Keratinocyte (primary cell): ENCODE data around the gene ANKRD37. TPM values are rescaled to one million over a fixed set of nuclear protein-coding genes. Genes with fewer than 3 reads are reported as not detected.

ENCODE experiments used
- DNase-seq: peaks from one replicate; pipeline ENCODE4 v3.0.0-alpha.2; 2011; ENCODE audit warnings: low read depth, missing footprints, low spot score
- FAIRE-seq: peaks from 2 replicates; lab custom pipeline; 2011; peaks lifted over from hg19 to GRCh38; lab: Jason Lieb, UNC
- H2AFZ ChIP-seq: 2 replicates; pipeline ENCODE4 v1.6.0; 2012; ENCODE audit warnings: low read length, control low read depth, inconsistent platforms; ENCODE audit not compliant: control insufficient read depth
- H3K27ac ChIP-seq: 2 replicates; pipeline ENCODE4 v1.5.1; 2011; ENCODE audit warnings: low read length; ENCODE audit not compliant: control insufficient read depth, insufficient read depth
- H3K27me3 ChIP-seq: 3 replicates; pipeline ENCODE4 v1.6.0; 2011; ENCODE audit warnings: low read length; ENCODE audit not compliant: control insufficient read depth, insufficient read depth; ENCODE audit errors: extremely low read depth
- H3K36me3 ChIP-seq, 2 experiments: 2 replicates in 1 of 2; 3 replicates in 1 of 2; pipeline ENCODE4 v1.5.1; 2011; ENCODE audit warnings: low read length in 2 of 2, mild to moderate bottlenecking in 1 of 2; ENCODE audit not compliant: control insufficient read depth in 2 of 2, insufficient read depth in 2 of 2; ENCODE audit errors: extremely low read depth in 1 of 2
- H3K4me1 ChIP-seq: 3 replicates; pipeline ENCODE4 v1.5.1; 2011; ENCODE audit warnings: low read length; ENCODE audit not compliant: control insufficient read depth, insufficient read depth; ENCODE audit errors: extremely low read depth
- H3K4me2 ChIP-seq: 3 replicates; pipeline ENCODE4 v1.6.0; 2011; ENCODE audit warnings: low read depth, low read length; ENCODE audit not compliant: control insufficient read depth, insufficient read depth; ENCODE audit errors: extremely low read depth
- H3K4me3 ChIP-seq, 3 experiments: fragments of 200-600 bp in 1 of 3; sonication (generic) in 1 of 3; 2 replicates in 2 of 3; 3 replicates in 1 of 3; pipeline ENCODE4 v1.5.1; 2011 to 2016; ENCODE audit warnings: low read length in 3 of 3, mild to moderate bottlenecking in 3 of 3, control low read depth in 2 of 3, inconsistent platforms in 1 of 3, low read depth in 1 of 3, mixed read lengths in 1 of 3, mixed run types in 1 of 3, moderate library complexity in 1 of 3; ENCODE audit not compliant: control insufficient read depth in 2 of 3, insufficient read depth in 2 of 3; ENCODE audit errors: extremely low read depth in 1 of 3
- H3K79me2 ChIP-seq: 2 replicates; pipeline ENCODE4 v1.6.0; 2012; ENCODE audit warnings: low read length; ENCODE audit not compliant: control insufficient read depth, insufficient read depth
- H3K9ac ChIP-seq: 3 replicates; pipeline ENCODE4 v1.6.0; 2011; ENCODE audit warnings: low read length; ENCODE audit not compliant: control insufficient read depth, insufficient read depth; ENCODE audit errors: extremely low read depth
- H3K9me1 ChIP-seq: 3 replicates; pipeline ENCODE4 v1.6.0; 2011; ENCODE audit warnings: low read length; ENCODE audit not compliant: control insufficient read depth, insufficient read depth; ENCODE audit errors: extremely low read depth
- H3K9me3 ChIP-seq: 2 replicates; pipeline ENCODE4 v1.5.1; 2012; ENCODE audit warnings: low read depth, low read length; ENCODE audit not compliant: control insufficient read depth
- H4K20me1 ChIP-seq: 3 replicates; pipeline ENCODE4 v1.6.0; 2011; ENCODE audit warnings: low read length; ENCODE audit not compliant: control insufficient read depth, insufficient read depth; ENCODE audit errors: extremely low read depth
- EZH2 ChIP-seq: IDR thresholded peaks from one replicate; pipeline ENCODE4 v1.6.1; 2012; ENCODE audit warnings: inconsistent platforms, mild to moderate bottlenecking, low read length, moderate library complexity
- dilution Hi-C: fragments of 300-500 bp; cut with MboI; formaldehyde crosslinking; loops from one replicate; pipeline ENCODE4 v1.7.0; 2020; ENCODE audit warnings: low sequenced_read_pairs; ENCODE audit not compliant: extremely low pct_ligation_motif_present
- polyA plus RNA-seq, 5 experiments: library from polyadenylated mRNA; depleted of rRNA in 3 of 5; stranded (reverse) in 3 of 5; stranded (forward) in 1 of 5; unstranded in 1 of 5; fragments of >200 nt; gene quantifications; 1 replicate in 1 of 5; 2 replicates in 3 of 5; 3 replicates in 1 of 5; pipeline versions ENCODE4 v1.2.1 to v1.2.3, GENCODE V29; 2011 to 2012; ENCODE audit warnings: missing spikeins in 2 of 5, low read depth in 1 of 5, low replicate concordance in 1 of 5
- TF ChIP-seq, protein P1 (sequence below), 3 experiments: IDR thresholded peaks in 1 of 3; conservative IDR thresholded peaks in 1 of 3; optimal IDR thresholded peaks in 1 of 3; 2 replicates in 2 of 3; 3 replicates in 1 of 3; pipeline versions ENCODE3 to v1.5.1; 2011; ENCODE audit warnings: low read length in 3 of 3, mild to moderate bottlenecking in 3 of 3, moderate library complexity in 2 of 3, control low read depth in 1 of 3, inconsistent platforms in 1 of 3; ENCODE audit not compliant: insufficient read depth in 2 of 3; ENCODE audit errors: extremely low read depth in 1 of 3

Gene ANKRD37
- polyA plus RNA-seq, 1 donor (not counting 4 experiments of a cell fraction or from before 2014, with no cell fraction given): 8.0 TPM

DNA sequence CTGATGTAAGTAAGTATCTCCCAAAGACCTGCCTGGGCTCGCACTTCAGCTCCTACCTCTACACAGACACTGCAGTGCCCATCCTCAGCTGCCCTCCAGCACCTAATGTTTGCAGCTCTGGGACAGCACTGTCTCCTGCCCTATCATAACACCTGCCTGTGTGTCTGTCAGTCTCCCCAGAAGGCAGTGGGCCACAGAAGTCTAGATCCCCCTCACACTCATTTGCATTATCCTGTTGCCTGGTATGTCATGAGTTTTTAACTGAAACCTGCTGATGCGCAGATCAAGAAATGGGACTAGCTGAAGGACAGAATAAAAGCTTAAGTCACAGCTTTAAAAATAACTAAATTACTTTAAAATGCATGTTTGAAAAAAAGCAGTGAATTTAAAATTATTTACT, 43.9 kb upstream of the ANKRD37 start:
- DNase-seq: no peak

GRCh38 chr4:185357211-185357610, 39.4 kb upstream of the ANKRD37 start:
- no peak overlapping the region for H3K27ac ChIP-seq
- H3K4me2 ChIP-seq: no peak overlapping the region
- H3K9ac ChIP-seq: no peak overlapping the region
- no peaks in the 10 kb centered on the region for H3K36me3 ChIP-seq
- H4K20me1 ChIP-seq: no peaks in the 10 kb centered on the region
- no peak overlapping the region for H2AFZ ChIP-seq
- TF ChIP-seq, protein P1, sequence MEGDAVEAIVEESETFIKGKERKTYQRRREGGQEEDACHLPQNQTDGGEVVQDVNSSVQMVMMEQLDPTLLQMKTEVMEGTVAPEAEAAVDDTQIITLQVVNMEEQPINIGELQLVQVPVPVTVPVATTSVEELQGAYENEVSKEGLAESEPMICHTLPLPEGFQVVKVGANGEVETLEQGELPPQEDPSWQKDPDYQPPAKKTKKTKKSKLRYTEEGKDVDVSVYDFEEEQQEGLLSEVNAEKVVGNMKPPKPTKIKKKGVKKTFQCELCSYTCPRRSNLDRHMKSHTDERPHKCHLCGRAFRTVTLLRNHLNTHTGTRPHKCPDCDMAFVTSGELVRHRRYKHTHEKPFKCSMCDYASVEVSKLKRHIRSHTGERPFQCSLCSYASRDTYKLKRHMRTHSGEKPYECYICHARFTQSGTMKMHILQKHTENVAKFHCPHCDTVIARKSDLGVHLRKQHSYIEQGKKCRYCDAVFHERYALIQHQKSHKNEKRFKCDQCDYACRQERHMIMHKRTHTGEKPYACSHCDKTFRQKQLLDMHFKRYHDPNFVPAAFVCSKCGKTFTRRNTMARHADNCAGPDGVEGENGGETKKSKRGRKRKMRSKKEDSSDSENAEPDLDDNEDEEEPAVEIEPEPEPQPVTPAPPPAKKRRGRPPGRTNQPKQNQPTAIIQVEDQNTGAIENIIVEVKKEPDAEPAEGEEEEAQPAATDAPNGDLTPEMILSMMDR (optimal IDR thresholded peaks at IDR 0.05 in 1 of 3, IDR thresholded peaks at IDR 0.05 in 1 of 3, conservative IDR thresholded peaks at IDR 0.05 in 1 of 3; ENCODE audit: extremely low read depth in 1 of 3, insufficient read depth in 2 of 3, low read length in 3 of 3): no peak
- no peak for TF ChIP-seq EZH2
- H3K27me3 ChIP-seq: no peaks in the 10 kb centered on the region
- no peaks in the 10 kb centered on the region for H3K79me2 ChIP-seq
- DNase-seq (no peak), FAIRE-seq (no peak)
- dilution Hi-C loops: no loop called here
- H3K9me1 ChIP-seq: no peaks in the 10 kb centered on the region
- no peak overlapping the region for H3K4me3 ChIP-seq
- H3K9me3 ChIP-seq: no peaks in the 10 kb centered on the region
- H3K4me1 ChIP-seq: no peaks in the 10 kb centered on the region

More for the DNA sequence above, 43.9 kb upstream of the ANKRD37 start:
- no peak overlapping the region for H3K27ac ChIP-seq
- H3K4me2 ChIP-seq: no peak overlapping the region
- H3K27me3 ChIP-seq: no peaks in the 10 kb centered on the region
- dilution Hi-C loops: no loop called here
- H3K9me1 ChIP-seq: no peaks in the 10 kb centered on the region
- no peaks in the 10 kb centered on the region for H3K79me2 ChIP-seq
- no peaks in the 10 kb centered on the region for H3K4me1 ChIP-seq
- H3K9ac ChIP-seq: no peak overlapping the region
- TF ChIP-seq EZH2: no peak
- TF ChIP-seq, protein P1 (optimal IDR thresholded peaks at IDR 0.05 in 1 of 3, IDR thresholded peaks at IDR 0.05 in 1 of 3, conservative IDR thresholded peaks at IDR 0.05 in 1 of 3; ENCODE audit: extremely low read depth in 1 of 3, insufficient read depth in 2 of 3, low read length in 3 of 3): no peak
- no peak overlapping the region for H3K4me3 ChIP-seq
- H3K9me3 ChIP-seq: no peaks in the 10 kb centered on the region
- H4K20me1 ChIP-seq: no peaks in the 10 kb centered on the region
- FAIRE-seq: no peak
- no peaks in the 10 kb centered on the region for H3K36me3 ChIP-seq
- H2AFZ ChIP-seq: no peak overlapping the region
